H1 (cell line): ENCODE results near the gene CYP4A22.

ENCODE experiments used
- ATF3 ChIP-seq: IDR thresholded peaks from 2 replicates; pipeline ENCODE4 v1.6.1; 2011; ENCODE audit warnings: low read depth, mild to moderate bottlenecking, low read length; ENCODE audit not compliant: insufficient read depth
- CEBPB ChIP-seq: IDR thresholded peaks from 2 replicates; pipeline ENCODE4 v1.6.1; 2012; ENCODE audit warnings: low read depth, low read length
- CTCF ChIP-seq, 3 experiments: IDR thresholded peaks; 1 replicate in 2 of 3; 2 replicates in 1 of 3; pipeline versions ENCODE4 v1.5.1 to v1.6.1; 2011; ENCODE audit warnings: low read length in 3 of 3, mild to moderate bottlenecking in 3 of 3, inconsistent platforms in 2 of 3, low read depth in 1 of 3, moderate library complexity in 1 of 3; ENCODE audit not compliant: insufficient read depth in 1 of 3; ENCODE audit errors: control extremely low read depth in 1 of 3
- GABPA ChIP-seq: IDR thresholded peaks from 2 replicates; pipeline ENCODE4 v1.6.1; 2011; ENCODE audit warnings: mild to moderate bottlenecking, low read length, moderate library complexity, borderline replicate concordance; ENCODE audit not compliant: insufficient read depth
- JUND ChIP-seq: IDR thresholded peaks from 2 replicates; pipeline ENCODE4 v1.6.1; 2011; ENCODE audit warnings: mild to moderate bottlenecking, improper control_type of control experiment, low read length
- POLR2A ChIP-seq, 2 experiments: IDR thresholded peaks; 1 replicate in 1 of 2; 2 replicates in 1 of 2; pipeline ENCODE4 v1.6.1; 2011; ENCODE audit warnings: low read depth in 2 of 2, low read length in 2 of 2, mild to moderate bottlenecking in 2 of 2; ENCODE audit errors: control extremely low read depth in 1 of 2
- POU5F1 ChIP-seq: IDR thresholded peaks from 2 replicates; pipeline ENCODE4 v1.6.1; 2011; ENCODE audit warnings: low read depth, mild to moderate bottlenecking, low read length, moderate library complexity
- SIN3A ChIP-seq, 2 experiments: IDR thresholded peaks in 1 of 2; conservative IDR thresholded peaks in 1 of 2; 2 replicates each; pipeline ENCODE4 v1.6.1; 2011 to 2012; ENCODE audit warnings: low read length in 2 of 2, improper control_type of control experiment in 1 of 2, low read depth in 1 of 2, mild to moderate bottlenecking in 1 of 2
- SP4 ChIP-seq: IDR thresholded peaks from 2 replicates; pipeline ENCODE4 v1.6.1; 2012; ENCODE audit warnings: low read length, inconsistent platforms
- ZNF274 ChIP-seq: IDR thresholded peaks from 2 replicates; pipeline ENCODE4 v1.7.0; 2012; ENCODE audit warnings: low read length, borderline replicate concordance; ENCODE audit errors: extremely low read depth

- TF ChIP-seq GABPA (no peak), SIN3A (conservative IDR thresholded peaks at IDR 0.05 in 1 of 2, IDR thresholded peaks at IDR 0.05 in 1 of 2; ENCODE audit: low read depth in 1 of 2, low read length in 2 of 2) (no peak), ATF3 (no peak), JUND (no peak), SP4 (no peak), CEBPB (no peak), ZNF274 (no peak), CTCF (IDR thresholded peaks at IDR 0.05; ENCODE audit: control extremely low read depth in 1 of 3, insufficient read depth in 1 of 3, low read depth in 1 of 3, low read length in 3 of 3) (no peak), POLR2A (IDR thresholded peaks at IDR 0.05; ENCODE audit: control extremely low read depth in 1 of 2, low read depth in 2 of 2, low read length in 2 of 2) (no peak), POU5F1 (no peak)
Measured at GRCh38 chr1:47198214-47198613, 61.0 kb downstream of the CYP4A22 start.
